ENCODE data around the gene TBC1D5.

TBC1D5 gene

DNA sequence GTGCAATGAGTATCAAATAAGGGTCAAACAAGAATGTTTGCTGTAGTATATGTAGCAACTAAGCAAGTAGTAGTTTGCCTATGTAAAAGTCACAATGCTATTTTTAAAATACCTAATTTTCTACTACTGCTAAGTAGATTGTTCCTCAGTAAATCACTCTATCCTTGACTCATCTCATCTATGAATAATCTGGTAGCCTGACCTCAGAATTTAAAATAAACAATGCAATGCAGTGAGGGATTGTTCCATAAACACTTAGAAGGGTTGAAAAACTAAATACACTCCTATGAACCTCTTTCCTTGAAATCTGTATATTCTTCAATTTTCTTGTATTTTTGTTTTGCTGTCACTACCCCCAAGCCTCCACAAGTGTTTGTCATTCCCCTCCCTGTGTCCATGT lies 253.3 kb downstream of the TBC1D5 start:
- H3K36me3 Mint-ChIP-seq, result peaks cover 27% of the 10 kb centered on the region
- H3K27ac Mint-ChIP-seq, result no peak overlapping the region
- H3K9me3 Mint-ChIP-seq, result peaks cover 7% of the 10 kb centered on the region
- no peak for ATAC-seq (ENCODE audit: low read depth)
- no peaks in the 10 kb centered on the region for H3K4me1 Mint-ChIP-seq
- no peak for DNase-seq (ENCODE audit: low spot score in 2 of 2)
- no peak overlapping the region for H3K4me3 Mint-ChIP-seq
- H3K27me3 Mint-ChIP-seq, result no peaks in the 10 kb centered on the region

DNA sequence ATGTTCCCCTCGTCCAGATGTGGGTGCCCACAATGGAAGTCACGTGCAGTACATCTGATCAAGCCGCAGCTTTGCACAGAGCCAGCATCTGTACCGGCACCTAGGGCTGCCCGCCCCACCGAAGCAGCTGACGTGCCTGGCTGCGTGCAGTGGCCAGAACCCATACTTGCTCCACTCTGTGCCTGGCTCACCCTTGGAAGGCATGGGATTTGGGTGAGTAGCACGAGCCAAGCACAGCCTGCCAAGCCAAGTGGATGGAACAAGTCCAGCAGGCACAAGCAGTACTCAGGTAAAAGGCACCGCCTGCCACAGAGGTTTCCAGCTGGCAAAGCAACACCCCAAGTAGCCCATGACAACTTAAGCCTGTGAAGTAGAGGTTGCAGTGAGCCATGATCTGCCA lies 261.3 kb downstream of the TBC1D5 start:
- Mint-ChIP-seq H3K9me3 (no peaks in the 10 kb centered on the region), H3K36me3 (peaks cover 14% of the 10 kb centered on the region), H3K27ac (no peak overlapping the region), H3K27me3 (no peaks in the 10 kb centered on the region), H3K4me3 (no peak overlapping the region), H3K4me1 (no peaks in the 10 kb centered on the region)
- ATAC-seq (ENCODE audit: low read depth) (no peak), DNase-seq (ENCODE audit: low spot score in 2 of 2) (no peak)

DNA sequence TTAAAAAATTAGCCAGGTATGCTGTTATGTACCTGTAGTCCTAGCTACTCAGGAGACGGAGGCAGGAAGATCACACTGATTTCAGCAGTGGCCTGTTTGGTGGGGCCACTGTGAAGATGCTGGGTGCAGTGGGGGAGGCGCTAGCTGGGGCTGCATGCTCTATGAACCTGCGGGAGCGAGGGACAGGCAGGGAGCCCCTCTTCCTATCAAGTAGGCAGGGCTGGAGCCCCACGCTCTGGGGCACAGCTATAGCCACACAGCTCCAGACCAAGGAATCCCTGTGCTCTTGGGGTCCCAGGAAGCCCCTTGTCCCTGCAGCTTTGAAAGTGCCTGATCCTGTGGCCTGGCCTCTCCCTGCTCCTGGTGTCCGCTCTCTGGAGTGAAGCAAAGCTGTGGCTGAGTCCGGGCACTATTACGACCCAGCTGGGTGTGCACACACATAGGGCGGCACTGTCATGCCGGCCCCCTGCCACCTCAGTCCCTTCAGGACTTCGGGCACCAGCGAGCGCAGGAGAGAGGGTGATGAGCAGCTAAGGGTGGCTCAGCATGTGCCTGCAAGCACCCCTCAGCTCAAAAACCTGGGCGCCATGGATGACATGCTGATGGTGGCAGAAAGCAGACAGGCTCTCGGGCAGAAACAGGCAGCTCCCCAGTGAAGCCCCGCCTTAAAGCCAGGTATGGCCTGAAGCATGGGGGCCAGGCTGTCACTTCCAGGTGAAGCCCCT lies 262.6 kb downstream of the TBC1D5 start:
- Mint-ChIP-seq H3K27ac (no peak overlapping the region), H3K27me3 (no peaks in the 10 kb centered on the region), H3K36me3 (peaks cover 15% of the 10 kb centered on the region), H3K4me3 (no peak overlapping the region), H3K4me1 (peaks cover 4% of the 10 kb centered on the region), H3K9me3 (no peaks in the 10 kb centered on the region)
- no peak for ATAC-seq (ENCODE audit: low read depth)
- DNase-seq (ENCODE audit: low spot score in 2 of 2), result no peak

DNA sequence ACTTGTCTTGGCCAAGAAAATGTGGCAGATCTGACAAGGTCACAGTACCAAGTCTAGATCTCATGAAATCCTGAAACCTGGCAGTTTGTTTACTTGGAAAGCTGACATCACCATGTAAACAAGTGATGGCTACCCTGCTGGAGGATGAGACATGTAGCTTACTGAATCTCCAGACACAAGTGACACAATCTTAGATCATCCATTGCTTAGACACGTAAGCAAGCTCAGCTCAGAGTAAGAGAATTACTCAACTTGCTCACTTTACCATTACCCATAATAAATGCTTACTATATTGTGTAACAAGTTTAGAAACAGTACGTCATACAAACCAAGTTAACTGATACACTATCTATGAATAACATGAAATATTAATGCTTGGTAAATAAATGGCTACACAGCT lies 263.8 kb downstream of the TBC1D5 start:
- DNase-seq (ENCODE audit: low spot score in 2 of 2), result no peak
- H3K27ac Mint-ChIP-seq, result no peak overlapping the region
- peaks cover 4% of the 10 kb centered on the region for H3K4me1 Mint-ChIP-seq
- no peaks in the 10 kb centered on the region for H3K9me3 Mint-ChIP-seq
- H3K36me3 Mint-ChIP-seq, result peaks cover 16% of the 10 kb centered on the region
- no peak for ATAC-seq (ENCODE audit: low read depth)
- H3K4me3 Mint-ChIP-seq, result no peak overlapping the region
- no peaks in the 10 kb centered on the region for H3K27me3 Mint-ChIP-seq

DNA sequence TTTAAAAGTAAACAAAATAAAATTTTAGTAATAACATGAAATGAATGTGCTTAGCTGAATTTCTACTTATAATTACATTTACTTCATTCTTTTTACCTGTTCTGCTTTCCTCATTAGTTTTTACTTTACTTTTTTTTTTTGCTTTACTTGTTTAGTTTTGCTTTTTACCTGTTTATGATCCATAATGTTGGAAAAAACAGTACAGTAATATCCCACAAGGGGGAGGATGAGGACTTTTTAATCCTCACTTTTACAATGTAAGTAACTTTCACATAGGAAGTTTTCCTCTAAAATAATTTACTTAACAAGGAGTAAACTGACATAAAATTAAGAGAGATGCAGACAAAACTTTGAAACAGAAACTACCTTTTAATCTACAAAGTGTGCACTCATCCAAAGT lies 268.7 kb downstream of the TBC1D5 start:
- Mint-ChIP-seq H3K4me3 (no peak overlapping the region), H3K27ac (no peak overlapping the region), H3K9me3 (no peaks in the 10 kb centered on the region), H3K4me1 (peaks cover 4% of the 10 kb centered on the region), H3K36me3 (peaks cover 19% of the 10 kb centered on the region), H3K27me3 (no peaks in the 10 kb centered on the region)
- DNase-seq (ENCODE audit: low spot score in 2 of 2) (no peak), ATAC-seq (ENCODE audit: low read depth) (no peak)

DNA sequence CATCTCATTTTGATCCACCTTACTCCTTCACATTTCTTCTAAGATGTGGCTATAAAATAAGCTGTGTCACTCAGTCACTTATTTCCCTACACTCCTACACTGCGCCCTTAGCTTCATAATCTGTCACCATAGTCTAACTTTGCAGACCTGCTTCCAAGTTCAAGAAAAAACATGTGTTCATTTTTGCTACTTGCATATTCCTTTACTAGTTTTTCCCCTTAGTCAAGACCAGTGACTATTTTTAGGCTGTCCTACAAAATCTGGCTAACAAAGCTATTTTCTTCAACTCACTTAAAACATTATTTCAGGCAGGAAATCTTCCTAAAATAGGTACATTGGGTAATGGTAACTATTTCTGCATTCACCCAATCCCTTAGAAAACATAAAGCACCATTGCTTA lies 272.5 kb downstream of the TBC1D5 start:
- ATAC-seq (ENCODE audit: low read depth), result no peak
- Mint-ChIP-seq H3K4me3 (no peak overlapping the region), H3K9me3 (no peaks in the 10 kb centered on the region)

DNA sequence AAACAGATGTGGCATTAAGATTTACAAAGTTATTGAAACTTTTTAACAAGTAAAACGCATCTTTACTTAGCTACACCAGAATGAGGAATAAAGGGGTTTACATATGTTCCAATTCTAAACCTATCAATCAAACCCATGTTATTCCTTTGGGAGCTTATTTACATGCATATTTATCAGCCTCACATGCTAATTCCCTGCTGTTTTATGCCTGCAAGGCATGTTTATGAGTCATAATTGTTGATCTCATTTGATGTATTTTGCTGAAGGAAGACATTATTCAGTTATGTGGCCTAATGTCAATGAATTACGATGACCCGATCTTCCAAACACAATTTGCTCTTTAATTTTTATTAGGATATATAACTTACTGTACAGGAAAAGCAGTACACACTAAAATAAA lies 272.9 kb downstream of the TBC1D5 start:
- peaks cover 18% of the 10 kb centered on the region for H3K36me3 Mint-ChIP-seq
- H3K4me3 Mint-ChIP-seq, result no peak overlapping the region
- no peak for ATAC-seq (ENCODE audit: low read depth)
- no peaks in the 10 kb centered on the region for H3K27me3 Mint-ChIP-seq
- no peak overlapping the region for H3K27ac Mint-ChIP-seq
- DNase-seq (ENCODE audit: low spot score in 2 of 2), result no peak
- H3K4me1 Mint-ChIP-seq, result no peaks in the 10 kb centered on the region
- no peaks in the 10 kb centered on the region for H3K9me3 Mint-ChIP-seq

More for the DNA sequence above, 272.5 kb downstream of the TBC1D5 start:
- no peak for DNase-seq (ENCODE audit: low spot score in 2 of 2)
- Mint-ChIP-seq H3K27me3 (no peaks in the 10 kb centered on the region), H3K36me3 (peaks cover 17% of the 10 kb centered on the region), H3K27ac (no peak overlapping the region), H3K4me1 (no peaks in the 10 kb centered on the region)

DNA sequence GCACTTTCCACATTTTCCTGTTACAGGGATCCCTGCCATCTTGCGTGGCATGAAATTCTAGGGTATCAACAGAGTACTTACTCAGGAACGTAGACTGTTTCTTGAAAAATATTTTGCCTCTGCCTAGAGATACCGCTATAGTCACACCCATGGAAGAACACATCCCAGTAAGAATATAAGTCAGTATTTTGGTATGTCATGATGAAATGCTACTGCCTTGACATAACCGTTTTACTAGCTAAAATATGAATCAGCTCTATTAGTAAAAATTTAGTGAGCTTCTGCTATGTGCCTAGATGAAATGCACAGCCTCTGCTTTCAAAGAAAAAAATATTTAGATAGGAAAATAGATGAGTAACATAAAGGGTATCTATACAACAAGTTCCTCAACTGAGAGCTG lies 276.4 kb downstream of the TBC1D5 start:
- ATAC-seq (ENCODE audit: low read depth) (no peak), DNase-seq (ENCODE audit: low spot score in 2 of 2) (no peak)

DNA sequence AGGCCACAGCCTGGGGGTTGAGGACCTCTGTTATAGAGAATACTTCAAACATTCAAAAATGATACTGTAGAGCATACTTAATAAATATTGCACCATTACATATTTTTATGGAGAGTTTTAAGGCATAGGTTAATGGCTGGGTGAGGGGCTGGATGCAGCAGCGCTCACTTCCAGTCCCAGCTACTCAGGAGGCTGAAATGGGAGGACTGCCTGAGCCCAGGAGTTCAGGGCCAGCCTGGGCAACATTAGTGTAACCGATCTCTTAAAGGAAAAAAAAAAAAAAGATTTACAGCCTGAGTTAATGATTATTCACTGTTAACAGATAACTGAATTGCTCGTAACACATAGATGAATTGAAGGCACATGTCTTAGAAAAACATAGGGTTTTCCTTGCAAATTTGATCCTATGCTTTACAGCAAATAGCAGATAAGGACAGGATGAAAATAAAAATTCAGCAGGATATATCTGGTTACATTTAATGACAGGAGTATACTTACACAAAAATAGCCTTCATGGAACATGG lies 282.9 kb downstream of the TBC1D5 start:
- no peaks in the 10 kb centered on the region for H3K27me3 Mint-ChIP-seq
- peaks cover 44% of the 10 kb centered on the region for H3K36me3 Mint-ChIP-seq
- no peaks in the 10 kb centered on the region for H3K9me3 Mint-ChIP-seq
- H3K4me3 Mint-ChIP-seq, result no peak overlapping the region
- no peak overlapping the region for H3K27ac Mint-ChIP-seq
- no peak for DNase-seq (ENCODE audit: low spot score in 2 of 2)
- H3K4me1 Mint-ChIP-seq, result no peaks in the 10 kb centered on the region
- no peak for ATAC-seq (ENCODE audit: low read depth)

More for the DNA sequence above, 276.4 kb downstream of the TBC1D5 start:
- no peaks in the 10 kb centered on the region for H3K27me3 Mint-ChIP-seq
- H3K36me3 Mint-ChIP-seq, result peaks cover 27% of the 10 kb centered on the region
- no peak overlapping the region for H3K4me3 Mint-ChIP-seq
- no peak overlapping the region for H3K27ac Mint-ChIP-seq
- H3K4me1 Mint-ChIP-seq, result no peaks in the 10 kb centered on the region
- H3K9me3 Mint-ChIP-seq, result no peaks in the 10 kb centered on the region

DNA sequence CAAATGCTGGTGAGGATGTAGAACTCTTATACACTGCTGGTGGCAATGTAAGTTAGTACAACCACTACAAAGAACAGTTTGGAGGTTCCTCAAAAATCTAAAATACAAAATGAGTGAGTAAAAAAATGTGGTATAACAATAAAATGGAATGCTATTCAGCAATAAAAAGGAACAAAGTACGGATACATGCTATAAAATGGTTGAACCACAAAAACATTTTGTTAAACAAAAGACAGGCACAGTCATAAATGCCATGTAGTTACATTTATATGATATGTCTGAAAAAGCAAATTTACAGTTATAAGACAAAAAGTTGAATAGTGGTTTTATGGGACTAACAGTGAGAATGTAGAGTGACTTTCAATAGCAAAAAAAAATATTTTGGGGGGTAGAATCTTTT lies 285.8 kb downstream of the TBC1D5 start:
- ATAC-seq (ENCODE audit: low read depth) (no peak), DNase-seq (ENCODE audit: low spot score in 2 of 2) (no peak)
- Mint-ChIP-seq H3K4me1 (peaks cover 8% of the 10 kb centered on the region), H3K9me3 (no peaks in the 10 kb centered on the region), H3K36me3 (peaks cover 40% of the 10 kb centered on the region), H3K27ac (no peak overlapping the region), H3K4me3 (no peak overlapping the region), H3K27me3 (no peaks in the 10 kb centered on the region)

DNA sequence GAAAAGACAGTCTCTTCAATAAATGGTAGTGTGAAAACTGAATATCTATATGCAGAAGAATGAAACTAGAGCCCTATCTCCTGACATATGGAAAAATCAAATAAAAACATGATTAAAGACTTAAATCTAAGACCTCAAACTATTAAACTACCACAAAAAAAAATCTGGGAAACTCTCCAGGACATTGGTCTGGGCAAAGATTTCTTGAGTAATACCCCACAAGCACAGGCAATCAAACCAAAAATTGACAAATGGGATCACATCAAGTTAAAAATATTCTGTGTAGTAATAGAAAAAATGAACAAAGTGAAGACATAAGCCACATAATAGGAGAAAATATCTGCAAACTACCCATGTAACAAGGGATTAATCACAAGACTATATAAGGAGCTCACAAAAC lies 286.4 kb downstream of the TBC1D5 start:
- ATAC-seq (ENCODE audit: low read depth) (no peak), DNase-seq (ENCODE audit: low spot score in 2 of 2) (no peak)
- Mint-ChIP-seq H3K27ac (no peak overlapping the region), H3K4me1 (peaks cover 11% of the 10 kb centered on the region), H3K36me3 (peaks cover 42% of the 10 kb centered on the region), H3K27me3 (no peaks in the 10 kb centered on the region), H3K4me3 (no peak overlapping the region), H3K9me3 (no peaks in the 10 kb centered on the region)

DNA sequence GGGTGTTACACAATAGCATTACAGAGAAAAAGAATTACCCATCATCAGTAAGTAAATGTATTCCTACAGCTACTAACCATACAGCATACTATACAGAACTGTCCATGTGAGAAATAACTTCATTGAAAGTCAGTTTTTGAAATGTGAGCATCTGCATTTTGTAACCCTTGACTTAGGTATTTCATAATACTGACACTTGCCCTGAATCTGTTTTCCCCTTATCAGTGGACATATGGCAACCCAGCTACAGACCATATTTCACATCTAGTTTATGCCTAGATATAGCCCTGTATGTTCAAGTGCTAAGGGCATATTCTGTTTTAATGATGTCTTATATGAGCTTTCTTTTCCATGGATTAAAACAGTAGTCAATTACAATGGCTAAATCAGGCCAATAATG lies 297.6 kb downstream of the TBC1D5 start:
- Mint-ChIP-seq H3K4me3 (no peak overlapping the region), H3K27me3 (no peaks in the 10 kb centered on the region), H3K36me3 (peaks cover 30% of the 10 kb centered on the region), H3K4me1 (peaks cover 4% of the 10 kb centered on the region), H3K27ac (no peak overlapping the region), H3K9me3 (no peaks in the 10 kb centered on the region)
- DNase-seq (ENCODE audit: low spot score in 2 of 2) (no peak), ATAC-seq (ENCODE audit: low read depth) (no peak)

DNA sequence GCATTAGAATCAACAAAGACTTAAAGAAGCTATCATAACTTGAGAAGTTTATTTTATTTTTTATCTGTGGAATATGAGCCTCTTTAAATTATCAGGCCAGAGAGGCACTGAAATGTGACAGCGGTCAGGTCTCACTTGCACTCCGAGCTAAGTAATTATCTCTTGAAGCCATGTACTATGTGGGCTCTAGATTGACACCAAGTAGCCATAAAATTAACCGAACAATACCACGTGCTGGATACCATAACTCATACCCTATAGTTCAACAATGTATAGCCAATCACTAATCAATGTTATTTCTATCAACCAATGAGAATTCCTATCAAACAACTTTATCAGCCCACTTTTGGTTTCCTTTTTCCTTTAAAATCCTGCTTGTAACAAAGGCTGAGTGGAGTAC lies 299.3 kb downstream of the TBC1D5 start:
- DNase-seq (ENCODE audit: low spot score in 2 of 2) (no peak), ATAC-seq (ENCODE audit: low read depth) (no peak)
- H3K27me3 Mint-ChIP-seq, result no peaks in the 10 kb centered on the region
- no peak overlapping the region for H3K4me3 Mint-ChIP-seq
- peaks cover 4% of the 10 kb centered on the region for H3K4me1 Mint-ChIP-seq
- peaks cover 33% of the 10 kb centered on the region for H3K36me3 Mint-ChIP-seq
- H3K9me3 Mint-ChIP-seq, result no peaks in the 10 kb centered on the region
- no peak overlapping the region for H3K27ac Mint-ChIP-seq

DNA sequence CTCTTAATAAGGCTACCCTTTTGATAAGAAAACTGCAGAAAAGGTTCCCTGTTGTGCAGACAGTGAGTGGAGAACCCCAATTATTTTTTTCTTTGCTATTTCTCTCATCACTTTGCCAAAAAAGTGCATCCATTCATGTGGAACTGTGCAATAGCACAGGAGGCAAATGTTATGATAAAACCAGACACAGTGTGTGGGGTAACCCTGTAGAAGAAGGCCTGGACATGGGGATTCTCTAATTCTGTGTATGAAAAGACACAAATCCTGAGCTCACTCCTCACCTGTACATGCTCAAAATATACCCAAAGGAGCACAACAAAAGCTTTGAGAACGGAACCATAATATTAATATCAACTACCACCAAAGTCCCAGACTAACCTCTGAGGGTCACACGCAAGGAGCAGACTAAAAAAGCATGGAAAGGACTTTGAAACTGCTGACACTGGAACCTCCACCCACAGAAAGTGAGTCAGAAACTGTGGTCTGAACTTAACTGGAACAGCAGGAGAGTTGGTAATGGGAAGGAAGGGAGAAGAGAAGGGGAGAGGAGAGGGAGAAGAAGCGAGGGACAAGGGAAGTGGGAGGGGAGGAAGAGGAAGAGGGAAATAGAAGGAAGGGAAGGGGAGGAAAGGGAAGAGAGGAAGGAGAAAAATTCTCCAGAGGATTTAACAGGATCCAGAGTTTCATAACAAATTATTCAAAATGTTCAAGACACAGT lies 299.9 kb downstream of the TBC1D5 start:
- no peak overlapping the region for H3K4me3 Mint-ChIP-seq
- DNase-seq (ENCODE audit: low spot score in 2 of 2) (no peak), ATAC-seq (ENCODE audit: low read depth) (no peak)
- H3K27me3 Mint-ChIP-seq, result no peaks in the 10 kb centered on the region
- peak overlapping the region; percentile 29 for H3K27ac Mint-ChIP-seq
- peaks cover 38% of the 10 kb centered on the region for H3K36me3 Mint-ChIP-seq
- H3K9me3 Mint-ChIP-seq, result no peaks in the 10 kb centered on the region
- H3K4me1 Mint-ChIP-seq, result peaks cover 4% of the 10 kb centered on the region
